Mesothelial cell of epicardium (in vitro differentiated cells): ENCODE measurements around the gene CHST12. TPM values are rescaled to one million over a fixed set of nuclear protein-coding genes. Genes with fewer than 3 reads are reported as not detected.
"Not testable (repeated sequence)": the region's sequence is repeated elsewhere in the genome, so short reads cannot be mapped to it uniquely, and the experiment has no call there.

Experiments used
- DNase-seq, 2 experiments: peaks; one replicate each; pipeline ENCODE4 v3.0.0; 2021; ENCODE audit warnings: low spot score in 2 of 2; ENCODE audit not compliant: unreplicated experiment in 2 of 2
- H3K27ac Mint-ChIP-seq: 2 replicates; pipeline ENCODE4 v1.8.0; 2021; ENCODE audit warnings: mixed read lengths
- H3K27me3 Mint-ChIP-seq: 2 replicates; pipeline ENCODE4 v1.8.0; 2021; ENCODE audit warnings: low read depth, mixed read lengths
- H3K36me3 Mint-ChIP-seq: 2 replicates; pipeline ENCODE4 v1.8.0; 2021; ENCODE audit warnings: mixed read lengths
- H3K4me1 Mint-ChIP-seq: 2 replicates; pipeline ENCODE4 v1.8.0; 2021; ENCODE audit warnings: mixed read lengths
- H3K4me3 Mint-ChIP-seq: 2 replicates; pipeline ENCODE4 v1.8.0; 2021; ENCODE audit warnings: mild to moderate bottlenecking, moderate library complexity, mixed read lengths
- H3K9me3 Mint-ChIP-seq: 2 replicates; pipeline ENCODE4 v1.8.0; 2021; ENCODE audit warnings: mixed read lengths
- total RNA-seq: library from RNA; stranded (reverse); gene quantifications from 3 replicates; pipeline ENCODE4 v1.2.1, GENCODE V29; 2021
- TF ChIP-seq, protein P1 (sequence below): fragments of 200-600 bp; sonication (generic); IDR thresholded peaks from one replicate; pipeline ENCODE4 v1.5.0; 2021; ENCODE audit warnings: antibody characterized with exemption; ENCODE audit not compliant: unreplicated experiment

The CHST12 gene
- total RNA-seq, 1 donor from 2014 or later, result 20.4 TPM

DNA sequence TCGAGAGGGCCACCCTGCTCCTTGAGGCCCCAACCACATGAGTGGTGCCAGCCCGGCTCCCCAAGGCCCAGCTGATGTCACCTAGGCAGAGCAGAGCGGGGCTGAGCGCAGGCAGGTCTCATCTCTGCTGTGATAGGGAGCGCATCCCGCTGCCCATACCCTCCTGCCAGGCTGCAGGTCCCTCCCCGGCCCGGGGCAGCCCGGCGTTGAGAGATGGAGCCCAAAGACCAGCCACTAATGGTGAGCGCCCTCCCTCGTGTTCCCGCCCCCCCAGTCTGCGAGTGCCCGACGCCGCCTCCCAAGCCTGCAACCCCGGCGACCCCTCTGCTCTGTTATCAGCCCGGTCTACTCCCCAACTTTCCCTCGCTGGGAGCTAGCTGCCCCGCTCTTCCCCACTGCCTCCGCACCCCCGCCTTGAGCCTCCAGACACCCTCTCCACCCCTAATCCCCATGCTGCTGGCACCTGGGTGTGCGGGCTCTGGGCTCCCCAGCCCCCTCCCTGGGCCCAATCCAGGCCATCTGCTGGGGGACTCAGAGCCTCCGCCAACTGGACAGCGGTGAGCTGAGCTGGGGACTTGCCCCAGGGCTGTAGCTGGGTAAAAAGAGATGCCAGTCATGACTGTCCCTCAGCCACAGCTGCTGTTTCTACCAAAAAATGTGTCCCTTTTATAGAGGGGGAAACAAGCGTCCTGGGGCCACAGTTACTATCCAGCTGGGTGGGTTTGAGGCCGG is 19.7 kb upstream of the CHST12 start:
- peaks cover 23% of the 10 kb centered on the region for H3K36me3 Mint-ChIP-seq
- no peaks in the 10 kb centered on the region for H3K4me1 Mint-ChIP-seq
- DNase-seq, result no peak
- no peaks in the 10 kb centered on the region for H3K27me3 Mint-ChIP-seq
- H3K27ac Mint-ChIP-seq, result no peak overlapping the region
- no peak overlapping the region for H3K4me3 Mint-ChIP-seq
- no peaks in the 10 kb centered on the region for H3K9me3 Mint-ChIP-seq
- TF ChIP-seq, protein P1, sequence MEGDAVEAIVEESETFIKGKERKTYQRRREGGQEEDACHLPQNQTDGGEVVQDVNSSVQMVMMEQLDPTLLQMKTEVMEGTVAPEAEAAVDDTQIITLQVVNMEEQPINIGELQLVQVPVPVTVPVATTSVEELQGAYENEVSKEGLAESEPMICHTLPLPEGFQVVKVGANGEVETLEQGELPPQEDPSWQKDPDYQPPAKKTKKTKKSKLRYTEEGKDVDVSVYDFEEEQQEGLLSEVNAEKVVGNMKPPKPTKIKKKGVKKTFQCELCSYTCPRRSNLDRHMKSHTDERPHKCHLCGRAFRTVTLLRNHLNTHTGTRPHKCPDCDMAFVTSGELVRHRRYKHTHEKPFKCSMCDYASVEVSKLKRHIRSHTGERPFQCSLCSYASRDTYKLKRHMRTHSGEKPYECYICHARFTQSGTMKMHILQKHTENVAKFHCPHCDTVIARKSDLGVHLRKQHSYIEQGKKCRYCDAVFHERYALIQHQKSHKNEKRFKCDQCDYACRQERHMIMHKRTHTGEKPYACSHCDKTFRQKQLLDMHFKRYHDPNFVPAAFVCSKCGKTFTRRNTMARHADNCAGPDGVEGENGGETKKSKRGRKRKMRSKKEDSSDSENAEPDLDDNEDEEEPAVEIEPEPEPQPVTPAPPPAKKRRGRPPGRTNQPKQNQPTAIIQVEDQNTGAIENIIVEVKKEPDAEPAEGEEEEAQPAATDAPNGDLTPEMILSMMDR, result no peak

DNA sequence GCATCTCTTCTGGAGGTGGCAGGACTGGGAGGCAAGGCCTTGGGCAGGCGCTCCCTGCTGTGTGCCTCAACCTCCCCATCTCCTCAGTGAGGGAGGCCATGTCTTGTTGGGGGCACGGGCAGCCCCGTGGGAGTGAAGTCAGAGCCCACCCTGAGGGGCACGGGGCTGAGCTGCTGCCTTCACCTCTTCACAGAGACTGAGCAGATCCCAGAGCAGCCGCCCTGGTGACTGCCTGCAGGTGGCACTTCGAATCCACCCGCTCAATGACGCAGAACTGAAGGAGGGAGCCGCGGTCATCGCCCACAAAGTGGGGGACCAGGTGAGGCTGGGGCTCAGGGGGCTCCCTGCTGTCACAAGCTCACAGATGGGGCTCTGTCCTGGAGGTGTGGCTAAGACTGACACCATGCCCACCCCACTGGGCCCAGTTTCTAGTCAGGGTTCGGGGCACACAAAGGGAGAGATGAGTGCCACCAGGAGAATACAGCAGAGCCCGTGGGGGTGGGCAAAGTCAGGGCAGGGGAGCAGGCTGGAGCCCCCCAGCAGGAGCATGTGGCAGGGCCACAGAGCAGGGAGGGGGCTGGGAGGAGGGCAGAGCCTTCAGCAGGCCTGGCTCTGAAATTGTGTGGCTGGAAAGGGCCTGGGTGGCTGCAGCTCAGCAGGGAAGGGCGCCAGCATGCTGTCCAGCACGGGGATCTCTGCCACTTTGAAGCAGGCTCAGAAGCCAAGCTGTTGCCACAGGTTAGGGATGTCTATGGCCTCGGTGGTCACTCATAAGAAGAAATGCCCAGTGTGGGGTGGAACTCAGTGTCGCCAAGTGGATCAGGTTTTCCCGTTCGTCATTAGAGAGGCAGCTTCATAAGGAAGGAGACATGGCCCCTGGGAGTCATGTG is 18.8 kb upstream of the CHST12 start:
- Mint-ChIP-seq H3K27me3 (no peaks in the 10 kb centered on the region), H3K36me3 (peaks cover 18% of the 10 kb centered on the region), H3K4me3 (no peak overlapping the region), H3K9me3 (no peaks in the 10 kb centered on the region), H3K27ac (no peak overlapping the region), H3K4me1 (peaks cover 5% of the 10 kb centered on the region)
- DNase-seq, result no peak
- TF ChIP-seq, protein P1, result no peak

DNA sequence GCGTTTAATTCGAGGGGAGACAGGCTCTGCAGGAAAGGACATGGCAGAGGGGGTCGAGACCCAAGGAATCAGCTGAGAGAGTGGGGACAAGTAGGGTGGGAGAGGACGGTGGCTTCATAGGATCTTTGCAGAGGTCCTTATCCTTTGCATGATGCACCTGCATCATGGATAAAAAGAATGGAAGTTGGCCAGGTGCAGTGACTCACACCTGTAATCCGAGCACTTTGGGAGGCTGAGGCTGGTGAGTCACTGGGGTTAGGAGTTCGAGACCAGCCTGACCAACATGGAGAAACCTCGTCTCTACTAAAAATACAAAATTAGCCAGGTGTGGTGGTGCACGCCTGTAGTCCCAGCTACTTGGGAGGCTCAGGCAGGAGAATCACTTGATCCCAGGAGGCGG is 17.3 kb upstream of the CHST12 start:
- peaks cover 12% of the 10 kb centered on the region for H3K4me1 Mint-ChIP-seq
- not testable (repeated sequence) for H3K9me3 Mint-ChIP-seq, DNase-seq, H3K4me3 Mint-ChIP-seq, H3K27me3 Mint-ChIP-seq, H3K36me3 Mint-ChIP-seq, H3K27ac Mint-ChIP-seq

DNA sequence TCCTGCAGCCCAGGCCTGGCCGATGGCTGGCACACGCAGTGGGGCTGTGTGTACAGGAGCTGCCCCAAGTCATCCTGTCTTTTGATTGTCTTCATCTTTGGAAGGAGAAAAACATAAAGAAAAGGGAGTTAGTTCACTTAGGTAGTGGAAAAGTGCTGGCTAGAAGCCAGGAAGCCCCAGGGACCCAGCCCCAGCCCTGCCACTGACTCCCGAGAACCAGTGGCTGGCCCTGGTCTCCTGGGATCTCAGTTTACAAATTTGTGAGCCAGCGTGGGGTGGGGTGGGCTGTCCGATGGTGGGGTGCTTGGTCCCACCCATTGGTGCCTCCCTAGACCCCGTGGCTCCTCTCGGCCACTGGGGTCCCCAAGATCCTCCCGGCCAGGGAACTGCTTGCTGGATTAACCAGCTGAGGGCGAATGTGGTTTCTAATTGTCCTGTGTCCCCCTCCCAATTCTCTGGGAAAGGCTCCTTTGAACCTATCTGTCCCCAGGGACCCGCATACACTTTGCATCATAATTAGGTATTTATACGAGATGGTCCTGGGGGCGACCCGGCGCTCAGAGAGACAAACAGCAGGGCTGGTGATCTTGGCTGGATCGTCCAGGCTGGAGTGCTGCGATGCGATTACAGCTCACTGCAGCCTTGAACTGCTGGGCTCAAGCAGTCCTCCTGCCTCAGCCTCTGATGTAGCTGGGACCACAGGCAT is 16.3 kb upstream of the CHST12 start:
- Mint-ChIP-seq H3K4me3 (no peak overlapping the region), H3K36me3 (peaks cover 2% of the 10 kb centered on the region), H3K4me1 (peaks cover 12% of the 10 kb centered on the region), H3K27ac (no peak overlapping the region), H3K9me3 (no peaks in the 10 kb centered on the region), H3K27me3 (no peaks in the 10 kb centered on the region)
- DNase-seq, result no peak
- TF ChIP-seq, protein P1, result no peak

DNA sequence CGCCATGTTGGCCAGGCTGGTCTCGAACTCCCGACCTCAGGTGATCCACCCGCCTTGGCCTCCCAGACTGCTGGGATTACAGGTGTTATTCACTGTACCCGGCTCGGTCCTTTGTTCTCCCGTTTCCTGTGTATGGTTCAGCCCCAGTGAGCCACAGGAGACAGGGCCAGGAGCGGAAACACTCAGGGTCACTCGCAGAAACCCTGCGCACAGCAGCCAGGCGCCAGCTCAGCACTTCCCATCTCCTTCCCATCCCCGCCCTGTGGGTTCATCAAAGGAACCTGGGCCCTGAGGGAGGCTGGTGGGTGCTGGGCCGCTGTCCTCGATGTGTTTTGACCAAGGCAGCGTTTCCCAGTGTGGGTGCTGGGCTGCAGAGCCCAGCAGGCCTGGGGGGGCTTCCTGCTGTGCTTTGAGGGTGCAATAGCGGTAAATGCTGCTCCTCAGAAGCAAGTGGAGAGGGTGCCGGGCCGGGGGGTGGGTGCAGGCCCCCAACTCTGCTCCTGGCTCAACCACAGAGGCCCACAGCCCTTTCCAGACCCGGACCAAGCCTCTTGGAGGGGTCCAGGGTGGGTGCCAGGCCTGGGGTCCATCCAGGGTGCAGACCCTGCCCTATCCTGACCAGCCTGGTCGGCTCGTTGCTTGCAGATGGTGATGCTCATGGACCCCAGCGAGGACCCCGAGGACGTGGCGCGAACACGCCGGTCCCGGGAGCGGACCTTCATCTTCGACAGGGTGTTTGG is 15.3 kb upstream of the CHST12 start:
- no peak overlapping the region for H3K27ac Mint-ChIP-seq
- TF ChIP-seq, protein P1, result no peak
- H3K9me3 Mint-ChIP-seq, result no peaks in the 10 kb centered on the region
- DNase-seq, result no peak
- H3K4me3 Mint-ChIP-seq, result no peak overlapping the region
- H3K4me1 Mint-ChIP-seq, result peaks cover 12% of the 10 kb centered on the region
- peaks cover 2% of the 10 kb centered on the region for H3K36me3 Mint-ChIP-seq
- H3K27me3 Mint-ChIP-seq, result no peaks in the 10 kb centered on the region
